T-helper 2 cell treated with Interferon-gamma antibody and Interleukin-4, amounts not matched to agents 5 μg/mL and 100 μg/mL, for 36 hours (primary cell): ENCODE data around the gene GNB4.

Source experiments
- DNase-seq: peaks from one replicate; pipeline ENCODE4 v3.0.0; 2021; ENCODE audit warnings: low spot score
- H3K27ac Mint-ChIP-seq: one replicate; pipeline ENCODE4 v1.8.0; 2021; ENCODE audit warnings: mild to moderate bottlenecking, mixed read lengths
- H3K27me3 Mint-ChIP-seq: one replicate; pipeline ENCODE4 v1.8.0; 2021; ENCODE audit warnings: low read depth, mixed read lengths
- H3K36me3 Mint-ChIP-seq: one replicate; pipeline ENCODE4 v1.8.0; 2021; ENCODE audit warnings: low read depth, mixed read lengths
- H3K4me1 Mint-ChIP-seq: one replicate; pipeline ENCODE4 v1.8.0; 2021; ENCODE audit warnings: low read depth, mixed read lengths
- H3K4me3 Mint-ChIP-seq: one replicate; pipeline ENCODE4 v1.8.0; 2022; ENCODE audit warnings: mild to moderate bottlenecking, moderate library complexity, mixed read lengths
- H3K9me3 Mint-ChIP-seq: one replicate; pipeline ENCODE4 v1.8.0; 2021; ENCODE audit warnings: mixed read lengths

The GNB4 gene

DNA sequence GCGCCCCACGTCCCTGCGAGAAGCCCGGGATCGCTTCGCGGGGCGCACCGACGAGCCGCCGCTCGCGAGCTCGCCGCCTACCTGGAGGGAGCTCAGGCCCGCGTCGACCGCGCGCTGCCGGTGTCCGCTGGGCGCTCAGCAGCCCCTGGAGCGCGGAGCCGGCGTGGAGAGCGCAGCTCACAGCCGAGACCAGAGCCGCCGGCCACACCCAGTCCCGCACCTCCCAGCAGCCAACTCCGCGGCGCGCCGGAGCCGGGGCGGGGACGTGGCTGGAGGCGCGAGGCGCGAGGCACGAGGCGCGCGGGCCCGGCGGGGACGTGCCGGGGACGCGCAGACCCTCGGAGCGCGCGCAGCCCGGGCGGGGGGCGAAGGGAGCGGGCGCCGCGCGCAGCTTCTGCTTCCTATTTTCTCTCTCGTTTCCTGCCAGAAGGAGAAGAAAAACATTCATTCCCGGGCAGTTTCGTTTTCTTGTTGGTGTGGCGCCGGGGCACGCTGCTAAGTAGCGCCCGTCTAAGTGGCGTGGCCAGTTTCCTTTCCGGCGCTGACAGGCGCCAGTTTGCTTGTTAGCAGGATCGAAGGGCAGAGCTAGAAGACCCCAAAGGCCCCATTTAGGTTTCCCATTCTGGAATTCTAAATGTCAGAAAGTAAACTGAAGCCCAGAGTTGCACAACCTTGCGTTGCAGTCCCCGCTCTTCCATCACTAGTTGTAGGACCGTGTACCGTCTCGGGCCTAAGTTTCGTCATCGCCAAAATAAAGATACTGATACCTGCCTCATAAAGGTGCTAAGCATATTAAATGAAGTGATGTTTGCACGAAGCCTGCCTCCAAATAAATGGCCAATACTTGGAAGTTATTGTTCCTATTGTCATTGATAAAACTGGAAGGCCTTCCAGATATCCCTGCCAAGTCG is at the start of gene GNB4:
GNB4 (minus strand) TSS at position 206 of the 911 bp plus-strand sequence. CDS start 25,270 bp downstream, outside the sequence.
- Mint-ChIP-seq H3K4me3 (peak within 1 kb of the TSS; percentile 90), H3K27ac (peak within 1 kb of the TSS; percentile 87), H3K27me3 (peaks cover 79% of the 10 kb centered on the region), H3K4me1 (peaks cover 22% of the 10 kb centered on the region), H3K36me3 (peaks cover 1% of the 10 kb centered on the region), H3K9me3 (no peaks in the 10 kb centered on the region)
- peak; percentile 58 for DNase-seq

DNA sequence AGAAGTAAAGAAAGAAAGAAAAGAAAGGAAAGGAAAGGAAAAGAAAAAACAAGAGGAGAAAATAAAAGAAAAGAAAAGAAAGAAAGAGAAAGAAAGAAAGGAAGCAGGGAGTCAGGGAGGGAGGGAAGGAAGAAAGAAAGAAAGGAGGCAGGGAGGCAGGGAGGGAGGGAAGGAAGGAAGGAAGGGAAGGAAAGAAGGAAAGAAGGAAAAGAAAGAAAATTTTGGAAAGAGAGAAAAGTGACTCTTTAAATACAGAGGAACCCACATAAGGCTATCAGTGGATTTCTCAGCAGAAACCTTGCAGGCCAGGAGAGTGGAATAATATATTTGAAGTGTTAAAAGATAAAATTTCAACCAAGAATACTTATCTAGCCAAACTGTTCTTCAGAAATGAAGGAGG is 44.2 kb upstream of the GNB4 start:
- peaks cover 58% of the 10 kb centered on the region for H3K9me3 Mint-ChIP-seq
- H3K4me1 Mint-ChIP-seq: no peaks in the 10 kb centered on the region
- DNase-seq: no peak
- H3K36me3 Mint-ChIP-seq: peaks cover 1% of the 10 kb centered on the region
- H3K27me3 Mint-ChIP-seq: no peaks in the 10 kb centered on the region
- no peak overlapping the region for H3K4me3 Mint-ChIP-seq
- no peak overlapping the region for H3K27ac Mint-ChIP-seq

DNA sequence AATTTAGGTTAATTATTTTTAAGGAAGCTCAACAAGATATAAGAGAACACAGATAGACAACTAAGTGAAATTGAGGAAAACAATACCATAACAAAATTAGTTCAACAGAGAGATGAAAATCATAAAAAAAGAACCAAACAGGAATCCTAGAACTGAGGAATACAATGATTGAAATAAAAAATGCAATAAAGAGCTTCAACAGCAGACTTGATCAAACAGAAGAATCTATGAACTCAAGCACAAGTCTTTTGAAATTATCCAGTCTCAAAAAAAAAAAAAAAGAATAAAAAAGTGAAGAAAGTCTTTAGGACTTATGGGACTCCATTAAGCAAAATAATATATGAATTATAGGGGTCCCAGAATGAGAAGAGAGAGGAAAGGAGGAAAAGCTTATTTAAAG is 42.0 kb upstream of the GNB4 start:
- Mint-ChIP-seq H3K36me3 (peaks cover 1% of the 10 kb centered on the region), H3K4me3 (no peak overlapping the region), H3K4me1 (no peaks in the 10 kb centered on the region), H3K27me3 (no peaks in the 10 kb centered on the region), H3K27ac (no peak overlapping the region), H3K9me3 (peaks cover 59% of the 10 kb centered on the region)
- no peak for DNase-seq

- peaks cover 25% of the 10 kb centered on the region for H3K9me3 Mint-ChIP-seq
- no peak for DNase-seq
- peaks cover 2% of the 10 kb centered on the region for H3K27me3 Mint-ChIP-seq
- no peaks in the 10 kb centered on the region for H3K4me1 Mint-ChIP-seq
- no peaks in the 10 kb centered on the region for H3K36me3 Mint-ChIP-seq
- no peak overlapping the region for H3K4me3 Mint-ChIP-seq
- no peak overlapping the region for H3K27ac Mint-ChIP-seq
Measured at GRCh38 chr3:179488213-179488612, 36.9 kb upstream of the GNB4 start.

DNA sequence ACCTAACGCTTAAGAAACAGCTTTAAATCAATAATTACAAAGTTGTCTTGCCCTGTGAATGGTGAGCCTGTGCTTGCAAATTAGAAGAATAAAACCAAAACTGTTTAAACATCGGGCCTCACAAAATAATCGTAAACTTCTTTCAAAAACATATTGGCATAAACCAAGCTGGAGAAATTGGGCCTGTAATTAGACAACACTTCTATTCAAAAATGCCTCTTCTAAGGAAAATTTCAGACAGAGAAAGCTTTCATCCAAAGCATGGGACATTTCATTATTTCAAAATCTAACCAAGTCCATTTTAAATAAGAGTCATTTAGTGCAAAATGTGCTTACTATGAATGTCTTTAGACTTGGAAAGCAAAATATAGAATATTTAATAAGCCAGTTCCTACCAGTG is 35.5 kb upstream of the GNB4 start:
- Mint-ChIP-seq H3K4me3 (no peak overlapping the region), H3K27ac (no peak overlapping the region), H3K27me3 (peaks cover 2% of the 10 kb centered on the region), H3K9me3 (peaks cover 17% of the 10 kb centered on the region), H3K4me1 (no peaks in the 10 kb centered on the region), H3K36me3 (no peaks in the 10 kb centered on the region)
- no peak for DNase-seq

- Mint-ChIP-seq H3K36me3 (no peaks in the 10 kb centered on the region), H3K27ac (no peak overlapping the region), H3K4me1 (no peaks in the 10 kb centered on the region), H3K9me3 (no peaks in the 10 kb centered on the region), H3K27me3 (peaks cover 2% of the 10 kb centered on the region), H3K4me3 (no peak overlapping the region)
- no peak for DNase-seq
Measured at GRCh38 chr3:179482857-179483256, 31.6 kb upstream of the GNB4 start.

DNA sequence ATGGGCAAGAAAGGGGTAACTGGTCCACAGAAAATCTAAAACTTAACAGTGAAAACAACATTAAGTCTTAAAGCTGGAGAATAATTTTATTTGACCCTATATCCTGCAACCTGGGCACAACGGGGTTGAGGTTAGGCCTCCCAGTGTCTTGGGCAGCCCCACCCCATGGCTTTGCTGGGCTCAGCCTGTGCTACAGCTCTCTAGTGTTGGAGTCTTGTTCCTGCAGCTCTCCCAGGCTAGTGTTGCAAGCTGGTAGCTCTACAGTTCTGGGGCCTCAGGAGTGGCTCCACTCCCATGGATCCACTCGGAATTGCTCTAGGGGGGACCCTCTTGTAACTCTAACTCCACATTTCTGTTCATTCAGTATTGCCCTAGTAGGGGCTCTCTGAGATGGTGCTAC is 24.9 kb upstream of the GNB4 start:
- Mint-ChIP-seq H3K27ac (no peak overlapping the region), H3K9me3 (no peaks in the 10 kb centered on the region), H3K4me3 (no peak overlapping the region), H3K4me1 (peaks cover 6% of the 10 kb centered on the region), H3K27me3 (peaks cover 2% of the 10 kb centered on the region), H3K36me3 (no peaks in the 10 kb centered on the region)
- no peak for DNase-seq

GRCh38 chr3:179474480-179474879 is 23.2 kb upstream of the GNB4 start:
- Mint-ChIP-seq H3K27ac (no peak overlapping the region), H3K4me3 (no peak overlapping the region), H3K4me1 (peaks cover 6% of the 10 kb centered on the region), H3K27me3 (peaks cover 2% of the 10 kb centered on the region), H3K36me3 (no peaks in the 10 kb centered on the region), H3K9me3 (no peaks in the 10 kb centered on the region)
- DNase-seq: no peak

DNA sequence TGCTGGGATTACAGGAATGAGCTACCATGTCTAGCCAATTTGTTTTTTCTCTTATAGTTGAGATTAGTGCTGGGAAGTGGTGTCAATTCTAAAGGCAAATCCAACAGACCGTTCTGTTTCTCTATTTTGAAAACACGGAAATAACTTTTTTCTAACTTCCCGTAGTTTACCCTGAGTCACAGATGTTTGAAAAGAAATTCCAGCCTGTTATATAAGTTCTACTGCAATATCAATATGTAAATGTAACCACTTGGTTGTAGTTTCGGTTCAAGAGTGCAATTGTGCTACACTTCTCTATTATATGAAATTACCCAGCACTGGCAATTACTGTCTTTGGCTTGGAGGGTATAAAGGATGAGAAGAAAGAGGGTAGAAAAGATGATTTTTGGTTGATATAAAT is 22.3 kb upstream of the GNB4 start:
- Mint-ChIP-seq H3K27me3 (peaks cover 2% of the 10 kb centered on the region), H3K36me3 (no peaks in the 10 kb centered on the region), H3K9me3 (no peaks in the 10 kb centered on the region), H3K4me1 (peaks cover 6% of the 10 kb centered on the region), H3K27ac (no peak overlapping the region), H3K4me3 (no peak overlapping the region)
- DNase-seq: no peak

DNA sequence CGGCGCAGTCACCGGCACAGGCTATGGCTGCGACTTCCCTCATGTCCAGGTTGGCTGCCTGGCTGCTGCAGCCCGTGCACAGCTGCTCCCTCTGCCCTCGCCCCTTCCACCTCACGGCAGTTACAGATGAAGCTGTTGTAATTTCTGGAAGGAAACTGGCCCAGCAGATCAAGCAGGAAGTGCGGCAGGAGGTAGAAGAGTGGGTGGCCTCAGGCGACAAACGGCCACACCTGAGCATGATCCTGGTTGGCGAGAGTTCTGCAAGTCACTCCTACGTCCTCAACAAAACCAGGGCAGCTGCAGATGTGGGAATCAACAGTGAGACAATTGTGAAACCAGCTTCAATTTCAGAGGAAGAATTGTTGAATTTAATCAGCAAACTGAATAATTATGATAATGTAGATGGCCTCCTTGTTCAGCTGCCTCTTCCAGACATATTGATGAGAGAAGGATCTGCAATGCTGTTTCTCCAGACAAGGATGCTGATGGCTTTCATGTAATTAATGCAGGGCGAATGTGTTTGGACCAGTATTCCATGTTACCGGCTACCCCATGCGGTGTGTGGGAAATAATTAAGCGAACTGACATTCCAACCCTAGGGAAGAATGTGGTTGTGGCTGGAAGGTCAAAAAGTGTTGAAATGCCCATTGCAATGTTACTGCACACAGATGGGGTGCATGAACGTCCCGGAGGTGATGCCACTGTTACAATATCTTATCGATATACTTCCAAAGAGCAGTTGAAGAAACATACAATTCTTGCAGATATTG is 13.2 kb upstream of the GNB4 start:
- H3K4me3 Mint-ChIP-seq: peak overlapping the region; percentile 46
- DNase-seq: no peak
- no peaks in the 10 kb centered on the region for H3K9me3 Mint-ChIP-seq
- H3K27me3 Mint-ChIP-seq: peaks cover 2% of the 10 kb centered on the region
- peak overlapping the region; percentile 66 for H3K27ac Mint-ChIP-seq
- H3K36me3 Mint-ChIP-seq: no peaks in the 10 kb centered on the region
- H3K4me1 Mint-ChIP-seq: peaks cover 16% of the 10 kb centered on the region

GRCh38 chr3:179463319-179463718 is 12.0 kb upstream of the GNB4 start:
- Mint-ChIP-seq H3K9me3 (no peaks in the 10 kb centered on the region), H3K27me3 (peaks cover 2% of the 10 kb centered on the region), H3K36me3 (no peaks in the 10 kb centered on the region), H3K4me1 (peaks cover 16% of the 10 kb centered on the region), H3K4me3 (no peak overlapping the region), H3K27ac (no peak overlapping the region)
- no peak for DNase-seq

DNA sequence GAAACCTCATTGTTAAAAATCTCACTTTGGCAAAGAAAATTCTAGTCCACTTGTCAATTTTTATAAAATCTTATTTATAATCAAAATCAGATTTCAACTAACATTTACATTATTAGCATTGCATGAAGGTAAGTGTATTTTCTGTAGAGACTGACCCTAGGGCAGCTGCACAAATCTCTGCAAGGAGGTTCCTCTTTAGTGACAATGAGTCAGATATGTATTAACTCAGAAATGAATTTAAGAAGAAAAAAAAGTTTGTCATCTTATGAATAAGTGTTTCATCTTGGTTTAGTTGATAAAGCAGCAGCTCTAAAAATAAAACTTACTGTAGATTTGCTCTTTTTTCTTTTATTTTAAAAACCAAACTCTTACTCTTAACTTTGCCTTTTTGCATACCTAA is 9.0 kb upstream of the GNB4 start:
- Mint-ChIP-seq H3K4me1 (peaks cover 16% of the 10 kb centered on the region), H3K27me3 (peaks cover 23% of the 10 kb centered on the region), H3K36me3 (no peaks in the 10 kb centered on the region), H3K27ac (no peak overlapping the region), H3K9me3 (no peaks in the 10 kb centered on the region), H3K4me3 (no peak overlapping the region)
- no peak for DNase-seq

- Mint-ChIP-seq H3K4me1 (peaks cover 8% of the 10 kb centered on the region), H3K27ac (no peak overlapping the region), H3K36me3 (no peaks in the 10 kb centered on the region), H3K9me3 (no peaks in the 10 kb centered on the region), H3K4me3 (no peak overlapping the region), H3K27me3 (peaks cover 57% of the 10 kb centered on the region)
- no peak for DNase-seq
Measured at GRCh38 chr3:179455954-179456353, 4.7 kb upstream of the GNB4 start.

GRCh38 chr3:179454887-179455286 is 3.6 kb upstream of the GNB4 start:
- H3K4me3 Mint-ChIP-seq: no peak overlapping the region
- no peak overlapping the region for H3K27ac Mint-ChIP-seq
- peaks cover 1% of the 10 kb centered on the region for H3K36me3 Mint-ChIP-seq
- H3K27me3 Mint-ChIP-seq: peaks cover 65% of the 10 kb centered on the region
- DNase-seq: no peak
- H3K4me1 Mint-ChIP-seq: peaks cover 12% of the 10 kb centered on the region
- no peaks in the 10 kb centered on the region for H3K9me3 Mint-ChIP-seq
